Measurements from ENCODE around the gene ACSS1.

The ACSS1 gene

GRCh38 chr20:25058847-25059810, 1.2 kb upstream of the ACSS1 start:
- Histone ChIP-seq H3K4me2 (ENCODE audit: low read length) (peak overlapping the region; percentile 90), H3K79me2 (ENCODE audit: control insufficient read depth, low read length) (no peaks in the 10 kb centered on the region), H3K36me3 (ENCODE audit: control insufficient read depth, low read length) (no peaks in the 10 kb centered on the region), H3K4me3 (ENCODE audit: low read length) (peak overlapping the region; percentile 67), H3K27ac (ENCODE audit: low read depth, low read length) (no peak overlapping the region), H3K9me3 (ENCODE audit: control insufficient read depth, insufficient read depth, low read length) (no peaks in the 10 kb centered on the region), H3K4me1 (ENCODE audit: control insufficient read depth, low read length) (peaks cover 47% of the 10 kb centered on the region), H3K9me2 (replicated peaks; ENCODE audit: control insufficient read depth, low read length) (no peaks in the 10 kb centered on the region), H3F3A (ENCODE audit: control insufficient read depth, insufficient read depth) (0 out of 2 replicates have a peak, but pooled peaks cover 7% of the 10 kb centered on the region), H3K27me3 (ENCODE audit: control insufficient read depth, low read length) (peaks cover 95% of the 10 kb centered on the region), H4K20me1 (ENCODE audit: control insufficient read depth, insufficient read depth, low read depth, low read length) (0 out of 2 replicates have a peak, but pooled peaks cover 5% of the 10 kb centered on the region)
- TF ChIP-seq, protein P1, sequence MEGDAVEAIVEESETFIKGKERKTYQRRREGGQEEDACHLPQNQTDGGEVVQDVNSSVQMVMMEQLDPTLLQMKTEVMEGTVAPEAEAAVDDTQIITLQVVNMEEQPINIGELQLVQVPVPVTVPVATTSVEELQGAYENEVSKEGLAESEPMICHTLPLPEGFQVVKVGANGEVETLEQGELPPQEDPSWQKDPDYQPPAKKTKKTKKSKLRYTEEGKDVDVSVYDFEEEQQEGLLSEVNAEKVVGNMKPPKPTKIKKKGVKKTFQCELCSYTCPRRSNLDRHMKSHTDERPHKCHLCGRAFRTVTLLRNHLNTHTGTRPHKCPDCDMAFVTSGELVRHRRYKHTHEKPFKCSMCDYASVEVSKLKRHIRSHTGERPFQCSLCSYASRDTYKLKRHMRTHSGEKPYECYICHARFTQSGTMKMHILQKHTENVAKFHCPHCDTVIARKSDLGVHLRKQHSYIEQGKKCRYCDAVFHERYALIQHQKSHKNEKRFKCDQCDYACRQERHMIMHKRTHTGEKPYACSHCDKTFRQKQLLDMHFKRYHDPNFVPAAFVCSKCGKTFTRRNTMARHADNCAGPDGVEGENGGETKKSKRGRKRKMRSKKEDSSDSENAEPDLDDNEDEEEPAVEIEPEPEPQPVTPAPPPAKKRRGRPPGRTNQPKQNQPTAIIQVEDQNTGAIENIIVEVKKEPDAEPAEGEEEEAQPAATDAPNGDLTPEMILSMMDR (IDR thresholded peaks at IDR 0.05; ENCODE audit: low read depth, low read length, poor library complexity, severe bottlenecking), result no peak
- TF ChIP-seq EZH2phosphoT487 (IDR thresholded peaks at IDR 0.05; ENCODE audit: borderline replicate concordance, low read length), result no peak

- Histone ChIP-seq H3K36me3 (ENCODE audit: control insufficient read depth, low read length) (no peaks in the 10 kb centered on the region), H3K4me1 (ENCODE audit: control insufficient read depth, low read length) (peaks cover 64% of the 10 kb centered on the region), H3K27me3 (ENCODE audit: control insufficient read depth, low read length) (peaks cover 97% of the 10 kb centered on the region), H3K79me2 (ENCODE audit: control insufficient read depth, low read length) (no peaks in the 10 kb centered on the region), H4K20me1 (ENCODE audit: control insufficient read depth, insufficient read depth, low read depth, low read length) (0 out of 2 replicates have a peak, but pooled peaks cover 5% of the 10 kb centered on the region), H3K9me2 (replicated peaks; ENCODE audit: control insufficient read depth, low read length) (no peaks in the 10 kb centered on the region), H3K4me3 (ENCODE audit: low read length) (peak overlapping the region; percentile 67), H3F3A (ENCODE audit: control insufficient read depth, insufficient read depth) (0 out of 2 replicates have a peak, but pooled peaks cover 9% of the 10 kb centered on the region), H3K9me3 (ENCODE audit: control insufficient read depth, insufficient read depth, low read length) (no peaks in the 10 kb centered on the region), H3K27ac (ENCODE audit: low read depth, low read length) (no peak overlapping the region), H3K4me2 (ENCODE audit: low read length) (peak overlapping the region; percentile 90)
- TF ChIP-seq, protein P1 (IDR thresholded peaks at IDR 0.05; ENCODE audit: low read depth, low read length, poor library complexity, severe bottlenecking), result no peak
- TF ChIP-seq EZH2phosphoT487 (IDR thresholded peaks at IDR 0.05; ENCODE audit: borderline replicate concordance, low read length), result no peak
Observed at GRCh38 chr20:25057234-25058050, 497 bp downstream of the ACSS1 start.

GRCh38 chr20:25056690-25057233, 1.2 kb downstream of the ACSS1 start:
- Histone ChIP-seq H3K4me2 (ENCODE audit: low read length) (peak overlapping the region; percentile 90), H3K9me2 (replicated peaks; ENCODE audit: control insufficient read depth, low read length) (no peaks in the 10 kb centered on the region), H4K20me1 (ENCODE audit: control insufficient read depth, insufficient read depth, low read depth, low read length) (0 out of 2 replicates have a peak, but pooled peaks cover 5% of the 10 kb centered on the region), H3F3A (ENCODE audit: control insufficient read depth, insufficient read depth) (0 out of 2 replicates have a peak, but pooled peaks cover 9% of the 10 kb centered on the region), H3K4me1 (ENCODE audit: control insufficient read depth, low read length) (peaks cover 67% of the 10 kb centered on the region), H3K79me2 (ENCODE audit: control insufficient read depth, low read length) (no peaks in the 10 kb centered on the region), H3K27ac (ENCODE audit: low read depth, low read length) (no peak overlapping the region), H3K36me3 (ENCODE audit: control insufficient read depth, low read length) (no peaks in the 10 kb centered on the region), H3K27me3 (ENCODE audit: control insufficient read depth, low read length) (peaks cover 97% of the 10 kb centered on the region), H3K4me3 (ENCODE audit: low read length) (peak overlapping the region; percentile 67), H3K9me3 (ENCODE audit: control insufficient read depth, insufficient read depth, low read length) (no peaks in the 10 kb centered on the region)
- TF ChIP-seq EZH2phosphoT487 (IDR thresholded peaks at IDR 0.05; ENCODE audit: borderline replicate concordance, low read length), result no peak

Measured in DOHH2 (cell line).